ENCODE measurements around the gene SIPA1L3. TPM values are rescaled to one million over a fixed set of nuclear protein-coding genes. Genes with fewer than 3 reads are reported as not detected.

SIPA1L3 gene
- total RNA-seq, 1 experiment from 2014 or later = 19.9 TPM

- Histone ChIP-seq H3K36me3 (ENCODE audit: insufficient read depth, low read length, poor library complexity, severe bottlenecking) (no peaks in the 10 kb centered on the region), H3K9me3 (ENCODE audit: low read depth, low read length, poor library complexity, severe bottlenecking) (no peaks in the 10 kb centered on the region), H3K27me3 (replicated peaks; ENCODE audit: insufficient read depth, low read depth, low read length, poor library complexity) (no peaks in the 10 kb centered on the region), H3K4me3 (ENCODE audit: low read depth, low read length, poor library complexity, severe bottlenecking) (no peak overlapping the region), H3K4me1 (ENCODE audit: insufficient read depth, low read length, poor library complexity, severe bottlenecking) (no peaks in the 10 kb centered on the region), H3K27ac (ENCODE audit: low read depth, low read length, poor library complexity, severe bottlenecking) (no peak overlapping the region)
- POLR2A ChIA-PET (ENCODE audit: low non-redundant PET) = no interaction called here
- no TSS peak for BruUV-seq (replicated peaks)
- CTCF ChIA-PET = no interaction called here
- TF ChIP-seq EZH2 (IDR thresholded peaks at IDR 0.05; ENCODE audit: borderline replicate concordance, low read depth, low read length, poor library complexity, severe bottlenecking) = no peak
- TF ChIP-seq CTCF (conservative IDR thresholded peaks at IDR 0.05; ENCODE audit: low read depth, low read length) = no peak
- DNase-seq (ENCODE audit: low spot score) = no peak
- intact Hi-C loops (cut with micrococcal nuclease; ENCODE audit: unreplicated experiment) = no loop called here
Measured at GRCh38 chr19:37989855-37990254, 82.8 kb downstream of the SIPA1L3 start.

- no peaks in the 10 kb centered on the region for H3K4me1 ChIP-seq (ENCODE audit: insufficient read depth, low read length, poor library complexity, severe bottlenecking)
- no peaks in the 10 kb centered on the region for H3K9me3 ChIP-seq (ENCODE audit: low read depth, low read length, poor library complexity, severe bottlenecking)
- BruUV-seq (replicated peaks) = no TSS peak
- POLR2A ChIA-PET (ENCODE audit: low non-redundant PET) = no interaction called here
- no peak overlapping the region for H3K27ac ChIP-seq (ENCODE audit: low read depth, low read length, poor library complexity, severe bottlenecking)
- no peak for DNase-seq (ENCODE audit: low spot score)
- intact Hi-C loops (cut with micrococcal nuclease; ENCODE audit: unreplicated experiment) = no loop called here
- no peak overlapping the region for H3K4me3 ChIP-seq (ENCODE audit: low read depth, low read length, poor library complexity, severe bottlenecking)
- CTCF ChIA-PET = no interaction called here
- H3K36me3 ChIP-seq (ENCODE audit: insufficient read depth, low read length, poor library complexity, severe bottlenecking) = no peaks in the 10 kb centered on the region
- TF ChIP-seq CTCF (conservative IDR thresholded peaks at IDR 0.05; ENCODE audit: low read depth, low read length) (no peak), EZH2 (IDR thresholded peaks at IDR 0.05; ENCODE audit: borderline replicate concordance, low read depth, low read length, poor library complexity, severe bottlenecking) (no peak)
- no peaks in the 10 kb centered on the region for H3K27me3 ChIP-seq (replicated peaks; ENCODE audit: insufficient read depth, low read depth, low read length, poor library complexity)
Measured at GRCh38 chr19:37990362-37990761, 83.4 kb downstream of the SIPA1L3 start.

GRCh38 chr19:37991176-37991835 is 84.3 kb downstream of the SIPA1L3 start:
- H3K9me3 ChIP-seq (ENCODE audit: low read depth, low read length, poor library complexity, severe bottlenecking) = no peaks in the 10 kb centered on the region
- ChIA-PET CTCF (no interaction called here), POLR2A (ENCODE audit: low non-redundant PET) (no interaction called here)
- BruUV-seq (replicated peaks) = no TSS peak
- no peak overlapping the region for H3K4me3 ChIP-seq (ENCODE audit: low read depth, low read length, poor library complexity, severe bottlenecking)
- no peak for DNase-seq (ENCODE audit: low spot score)
- TF ChIP-seq CTCF (conservative IDR thresholded peaks at IDR 0.05; ENCODE audit: low read depth, low read length) = no peak
- TF ChIP-seq EZH2 (IDR thresholded peaks at IDR 0.05; ENCODE audit: borderline replicate concordance, low read depth, low read length, poor library complexity, severe bottlenecking) = no peak
- no peaks in the 10 kb centered on the region for H3K36me3 ChIP-seq (ENCODE audit: insufficient read depth, low read length, poor library complexity, severe bottlenecking)
- intact Hi-C loops (cut with micrococcal nuclease; ENCODE audit: unreplicated experiment) = no loop called here
- H3K27me3 ChIP-seq (replicated peaks; ENCODE audit: insufficient read depth, low read depth, low read length, poor library complexity) = no peaks in the 10 kb centered on the region
- H3K27ac ChIP-seq (ENCODE audit: low read depth, low read length, poor library complexity, severe bottlenecking) = no peak overlapping the region
- H3K4me1 ChIP-seq (ENCODE audit: insufficient read depth, low read length, poor library complexity, severe bottlenecking) = no peaks in the 10 kb centered on the region

All from A673 (cell line).